K562 (cell line): ENCODE measurements around the gene DPEP2. TPM values are rescaled to one million over a fixed set of nuclear protein-coding genes. Genes with fewer than 3 reads are reported as not detected.

ENCODE experiments used
- ATAC-seq: fragments of 200-7000 bp; cut with Tn5 transposase; 3 replicates; pipeline ENCODE4 v1.9.1; 2020; ENCODE audit warnings: moderate library complexity
- BruUV-seq: library from RNA; stranded (reverse); fragments of 400-500 nt; replicated peaks from 2 replicates; lab custom pipeline; 2021; lab: Mats Ljungman, UMichigan
- CTCF ChIA-PET: fragments of 300-600 bp; formaldehyde crosslinking; extraction: SDS; loops from one replicate; lab custom pipeline; 2021; ENCODE audit warnings: low intra/inter-chr PET ratio; lab: Yijun Ruan, JAX
- POLR2A ChIA-PET: fragments of 300-600, 350-650 bp; sonication (Branson Sonifier 250); formaldehyde crosslinking; extraction: SDS; loops from one replicate; lab custom pipeline; 2021; ENCODE audit warnings: antibody characterized with exemption, inconsistent platforms; lab: Yijun Ruan, JAX
- DNase-seq, 4 experiments: peaks; one replicate each; pipeline versions ENCODE4 v3.0.0 to v3.0.0-alpha.2; 2011 to 2018; ENCODE audit warnings: low spot score in 3 of 4, mixed read lengths in 3 of 4; ENCODE audit errors: extremely low read depth in 1 of 4
- FAIRE-seq: peaks from 2 replicates; lab custom pipeline; 2011; peaks lifted over from hg19 to GRCh38; lab: Jason Lieb, UNC
- H2AFZ ChIP-seq: 2 replicates; pipeline ENCODE4 v1.6.0; 2011; ENCODE audit warnings: low read depth, low read length, control low read depth, inconsistent platforms
- H3K27ac ChIP-seq: fragments of 200-600 bp; 3 replicates; pipeline ENCODE4 v1.8.0; 2011; ENCODE audit warnings: low read depth, mild to moderate bottlenecking, control low read depth, inconsistent platforms, low read length, moderate library complexity, mixed read lengths; ENCODE audit errors: extremely low read depth
- H3K27me3 ChIP-seq, 2 experiments: fragments of 300-600 bp in 1 of 2; 2 replicates in 1 of 2; 3 replicates in 1 of 2; pipeline versions ENCODE4 v1.6.0 to v1.8.0; 2011; ENCODE audit warnings: inconsistent platforms in 2 of 2, low read length in 2 of 2, mild to moderate bottlenecking in 1 of 2, mixed read lengths in 1 of 2, moderate library complexity in 1 of 2; ENCODE audit not compliant: control insufficient read depth in 2 of 2, insufficient read depth in 2 of 2
- H3K36me3 ChIP-seq: fragments of 300-600 bp; 3 replicates; pipeline ENCODE4 v1.8.0; 2011; ENCODE audit warnings: mild to moderate bottlenecking, low read length, inconsistent platforms; ENCODE audit not compliant: control insufficient read depth, insufficient read depth
- H3K4me1 ChIP-seq, 2 experiments: fragments of 200-600 bp in 1 of 2; replicated peaks in 1 of 2; 2 replicates in 1 of 2; 3 replicates in 1 of 2; pipeline versions ENCODE4 v1.5.1 to v1.8.0; 2011; ENCODE audit warnings: inconsistent platforms in 2 of 2, low read length in 2 of 2, mild to moderate bottlenecking in 1 of 2, mixed read lengths in 1 of 2, moderate library complexity in 1 of 2; ENCODE audit not compliant: control insufficient read depth in 2 of 2, insufficient read depth in 2 of 2
- H3K4me2 ChIP-seq: 2 replicates; pipeline ENCODE4 v1.6.1; 2011; ENCODE audit warnings: low read length, control low read depth, inconsistent platforms, mixed read lengths; ENCODE audit not compliant: insufficient read depth
- H3K4me3 ChIP-seq: fragments of 200-600 bp; sonication (generic), shearing (Covaris generic); 2 replicates; pipeline ENCODE4 v1.5.1; 2016; ENCODE audit warnings: control low read depth, inconsistent platforms
- H3K79me2 ChIP-seq: fragments of 200-600 bp; 3 replicates; pipeline ENCODE4 v1.8.0; 2011; ENCODE audit warnings: low read length, inconsistent platforms; ENCODE audit not compliant: control insufficient read depth, insufficient read depth
- H3K9ac ChIP-seq, 2 experiments: 2 replicates each; pipeline versions ENCODE4 v1.6.0 to v1.6.1; 2011; ENCODE audit warnings: low read depth in 2 of 2, low read length in 2 of 2, control low read depth in 1 of 2, inconsistent platforms in 1 of 2, mild to moderate bottlenecking in 1 of 2, mixed read lengths in 1 of 2; ENCODE audit not compliant: insufficient read depth in 1 of 2
- H3K9me1 ChIP-seq: one replicate; pipeline ENCODE4 v1.6.0; 2011; ENCODE audit warnings: inconsistent platforms, mild to moderate bottlenecking, low read length, moderate library complexity; ENCODE audit not compliant: control insufficient read depth, insufficient read depth
- H3K9me3 ChIP-seq: replicated peaks from 2 replicates; pipeline ENCODE4 v1.5.1; 2011; ENCODE audit warnings: low read depth, low read length, inconsistent platforms; ENCODE audit not compliant: control insufficient read depth, insufficient read depth
- H4K20me1 ChIP-seq: replicated peaks from 2 replicates; pipeline ENCODE4 v1.6.1; 2011; ENCODE audit warnings: low read length, inconsistent platforms, mixed read lengths; ENCODE audit not compliant: control insufficient read depth, insufficient read depth
- NFIC ChIP-seq: fragments of 450-650 bp; IDR thresholded peaks from 2 replicates; pipeline ENCODE4 v1.6.1; 2017; ENCODE audit warnings: mild to moderate bottlenecking, inconsistent platforms
- NR2F6 ChIP-seq: fragments of 450-650 bp; formaldehyde crosslinking; IDR thresholded peaks from 2 replicates; pipeline ENCODE4 v1.4.0; 2020; ENCODE audit warnings: mild to moderate bottlenecking
- POLR2G ChIP-seq: fragments of 200-400 bp; formaldehyde crosslinking; IDR thresholded peaks from 2 replicates; pipeline ENCODE4 v1.6.1; 2017; ENCODE audit warnings: low read depth, mild to moderate bottlenecking, antibody characterized with exemption, low read length, moderate library complexity
- RBFOX2 ChIP-seq: fragments of 200-400 bp; formaldehyde crosslinking; IDR thresholded peaks from 2 replicates; pipeline ENCODE4 v1.6.1; 2017; ENCODE audit warnings: low read depth, mild to moderate bottlenecking, low read length, moderate library complexity
- WGBS: fragments of 100-300 bp; shearing (Covaris generic); methylation state at CpG from one replicate; pipeline ENCODE4 v1.1.6; 2016; ENCODE audit warnings: low coverage, mixed read lengths; ENCODE audit not compliant: insufficient coverage; ENCODE audit errors: missing lambda C conversion rate; 5-methylcytosine and 5-hydroxymethylcytosine counted together
- in situ Hi-C: fragments of 300-500 bp; cut with MboI; formaldehyde crosslinking; loops from 4 replicates; pipeline ENCODE4 v1.15.0; 2018; ENCODE audit warnings: inconsistent platforms, mixed read lengths
- intact Hi-C: fragments of 100-400 bp; cut with micrococcal nuclease; formaldehyde crosslinking; loops from 2 replicates; pipeline ENCODE4 v1.14.2; 2022
- polyA plus RNA-seq, 8 experiments: library from polyadenylated mRNA; depleted of rRNA in 4 of 8; stranded (reverse) in 5 of 8; unstranded in 3 of 8; fragments of >200 nt; fragmentation: Nextera tagmentation in 2 of 8; fragmentation: Illumina TruSeq in 1 of 8; extraction: Ambion mirVana in 2 of 8; extraction: Trizol in 1 of 8; gene quantifications; 2 replicates each; pipeline versions ENCODE4 v1.2.1 to v1.2.3, GENCODE V29; 2011 to 2014; ENCODE audit warnings: inconsistent platforms in 1 of 8, missing spikeins in 1 of 8
- total RNA-seq, 7 experiments: library from RNA; depleted of rRNA in 6 of 7; stranded (reverse); fragments of >200 nt in 6 of 7; fragmentation: Illumina TruSeq in 2 of 7; extraction: Trizol in 2 of 7; gene quantifications; 2 replicates each; pipeline versions ENCODE4 v1.2.1 to v1.2.3, GENCODE V29; 2011 to 2021; ENCODE audit warnings: low replicate concordance in 1 of 7
- TF ChIP-seq, protein P1 (sequence below): fragments of 250-450 bp; sonication (Bioruptor Pico); IDR thresholded peaks from 2 replicates; pipeline ENCODE4 v1.4.0; 2020; ENCODE audit warnings: mild to moderate bottlenecking, moderate library complexity, borderline replicate concordance

The DPEP2 gene
- total and polyA plus RNA-seq, 9 of the 15 experiments (the other 6 are each of a cell fraction or from before 2014, with no cell fraction given): 0.14 to 1.2 (median 0.38) TPM

- TF ChIP-seq, protein P1, sequence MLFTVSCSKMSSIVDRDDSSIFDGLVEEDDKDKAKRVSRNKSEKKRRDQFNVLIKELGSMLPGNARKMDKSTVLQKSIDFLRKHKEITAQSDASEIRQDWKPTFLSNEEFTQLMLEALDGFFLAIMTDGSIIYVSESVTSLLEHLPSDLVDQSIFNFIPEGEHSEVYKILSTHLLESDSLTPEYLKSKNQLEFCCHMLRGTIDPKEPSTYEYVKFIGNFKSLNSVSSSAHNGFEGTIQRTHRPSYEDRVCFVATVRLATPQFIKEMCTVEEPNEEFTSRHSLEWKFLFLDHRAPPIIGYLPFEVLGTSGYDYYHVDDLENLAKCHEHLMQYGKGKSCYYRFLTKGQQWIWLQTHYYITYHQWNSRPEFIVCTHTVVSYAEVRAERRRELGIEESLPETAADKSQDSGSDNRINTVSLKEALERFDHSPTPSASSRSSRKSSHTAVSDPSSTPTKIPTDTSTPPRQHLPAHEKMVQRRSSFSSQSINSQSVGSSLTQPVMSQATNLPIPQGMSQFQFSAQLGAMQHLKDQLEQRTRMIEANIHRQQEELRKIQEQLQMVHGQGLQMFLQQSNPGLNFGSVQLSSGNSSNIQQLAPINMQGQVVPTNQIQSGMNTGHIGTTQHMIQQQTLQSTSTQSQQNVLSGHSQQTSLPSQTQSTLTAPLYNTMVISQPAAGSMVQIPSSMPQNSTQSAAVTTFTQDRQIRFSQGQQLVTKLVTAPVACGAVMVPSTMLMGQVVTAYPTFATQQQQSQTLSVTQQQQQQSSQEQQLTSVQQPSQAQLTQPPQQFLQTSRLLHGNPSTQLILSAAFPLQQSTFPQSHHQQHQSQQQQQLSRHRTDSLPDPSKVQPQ: no peak
These were observed 37.1 kb downstream of the DPEP2 start (continued) for GRCh38 chr16:67962135-67962534.

- no TSS peak for BruUV-seq
- Histone ChIP-seq H3K9me1 (peaks cover 9% of the 10 kb centered on the region), H3K27ac (no peak overlapping the region), H3K27me3 (no peaks in the 10 kb centered on the region), H3K4me3 (no peak overlapping the region), H3K36me3 (peaks cover 73% of the 10 kb centered on the region; the same call in 2 of the 3 replicates), H3K9ac (0 out of 4 replicates have a peak overlapping the region, but pooled peaks of 1 of the 2 experiments have one; percentile 24), H3K4me1 (peaks cover 14 to 38% of the 10 kb centered on the region in 2 experiments; a peak in 4 of 5 replicates), H3K9me3 (no peaks in the 10 kb centered on the region), H4K20me1 (peaks cover 18% of the 10 kb centered on the region), H2AFZ (no peak overlapping the region), H3K79me2 (peaks cover 7% of the 10 kb centered on the region; the same call in 2 of the 3 replicates), H3K4me2 (no peak overlapping the region)
- in situ Hi-C loops: no loop called here
- WGBS: 95% methylated on average over 9 of the region's 13 CpGs
- intact Hi-C loops: no loop called here
- ATAC-seq: no peak
- DNase-seq: no peak
- ChIA-PET CTCF (no interaction called here), POLR2A (no interaction called here)
- no peak for FAIRE-seq
- TF ChIP-seq NFIC (peak; percentile 52), RBFOX2 (peak; percentile 9; the same call in 1 of the 2 replicates), NR2F6 (no peak), POLR2G (0 out of 2 replicates have a peak, but pooled peaks have one; percentile 34)
These were observed 37.7 kb downstream of the DPEP2 start for GRCh38 chr16:67961551-67961957.
